ENCODE results near the gene PHF20. TPM values are rescaled to one million over a fixed set of nuclear protein-coding genes. Genes with fewer than 3 reads are reported as not detected.

Gene PHF20
- total and polyA plus RNA-seq, 2 of the 8 experiments (the other 6 are each of a cell fraction or from before 2014, with no cell fraction given): 25.6 to 70.1 TPM

GRCh38 chr20:35768731-35769664 lies 2.8 kb upstream of the PHF20 start (continued):
- TF ChIP-seq CHD7 (IDR thresholded peaks at IDR 0.05; ENCODE audit: insufficient replicate concordance, low read length) (no peak), NRF1 (IDR thresholded peaks at IDR 0.05; ENCODE audit: low read depth, low read length) (no peak), GTF2F1 (IDR thresholded peaks at IDR 0.05; ENCODE audit: borderline replicate concordance, low read depth, low read length) (no peak), SP2 (IDR thresholded peaks at IDR 0.05; ENCODE audit: low read length) (no peak), POLR2A (IDR thresholded peaks at IDR 0.05; ENCODE audit: control extremely low read depth in 1 of 2, low read depth in 2 of 2, low read length in 2 of 2) (peak; percentile 92 to 93), HDAC2 (IDR thresholded peaks at IDR 0.05; ENCODE audit: borderline replicate concordance in 1 of 2, low read depth in 2 of 2, low read length in 2 of 2) (no peak), CHD1 (IDR thresholded peaks at IDR 0.05; ENCODE audit: low read depth, low read length) (no peak), JUN (IDR thresholded peaks at IDR 0.05; ENCODE audit: low read depth, low read length) (no peak), SP4 (IDR thresholded peaks at IDR 0.05; ENCODE audit: low read length) (no peak)
